ENCODE data around the gene ENPEP.

The ENPEP gene

GRCh38 chr4:110489901-110490508, 14.1 kb downstream of the ENPEP start:
- TF ChIP-seq JUND (IDR thresholded peaks at IDR 0.05; ENCODE audit: low read depth) = no peak
- DNase-seq (ENCODE audit: low read depth in 1 of 2, low spot score in 1 of 2) = no peak
- in situ Hi-C loops (cut with HindIII; ENCODE audit: low pct_unique_long_range_greater_than_20kb, low sequenced_read_pairs) = no loop called here

GRCh38 chr4:110492522-110492921, 16.6 kb downstream of the ENPEP start:
- in situ Hi-C loops (cut with HindIII; ENCODE audit: low pct_unique_long_range_greater_than_20kb, low sequenced_read_pairs) = no loop called here
- no peak for TF ChIP-seq JUND (IDR thresholded peaks at IDR 0.05; ENCODE audit: low read depth)
- DNase-seq (ENCODE audit: low read depth in 1 of 2, low spot score in 1 of 2) = no peak

DNA sequence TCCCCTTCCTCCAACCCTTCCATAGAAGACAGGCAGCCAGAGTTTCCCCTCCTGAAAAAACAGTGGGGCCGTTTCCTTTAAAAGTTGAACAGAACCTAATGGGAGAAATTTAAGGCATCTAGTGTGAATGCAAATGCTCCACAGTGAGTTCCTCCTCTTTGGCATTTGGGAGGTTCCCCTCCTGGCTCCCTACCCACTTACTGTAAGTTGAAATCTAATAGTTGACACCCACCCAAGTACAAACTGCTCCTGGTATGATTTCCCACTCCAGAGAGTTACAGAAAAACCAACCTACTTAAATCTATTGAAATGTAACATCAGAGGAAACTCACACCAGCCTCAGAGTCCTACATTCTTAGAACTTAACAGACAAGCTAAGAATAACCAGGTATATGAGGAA, 17.6 kb downstream of the ENPEP start:
- no peak for TF ChIP-seq JUND (IDR thresholded peaks at IDR 0.05; ENCODE audit: low read depth)
- in situ Hi-C loops (cut with HindIII; ENCODE audit: low pct_unique_long_range_greater_than_20kb, low sequenced_read_pairs) = no loop called here
- no peak for DNase-seq (ENCODE audit: low read depth in 1 of 2, low spot score in 1 of 2)

DNA sequence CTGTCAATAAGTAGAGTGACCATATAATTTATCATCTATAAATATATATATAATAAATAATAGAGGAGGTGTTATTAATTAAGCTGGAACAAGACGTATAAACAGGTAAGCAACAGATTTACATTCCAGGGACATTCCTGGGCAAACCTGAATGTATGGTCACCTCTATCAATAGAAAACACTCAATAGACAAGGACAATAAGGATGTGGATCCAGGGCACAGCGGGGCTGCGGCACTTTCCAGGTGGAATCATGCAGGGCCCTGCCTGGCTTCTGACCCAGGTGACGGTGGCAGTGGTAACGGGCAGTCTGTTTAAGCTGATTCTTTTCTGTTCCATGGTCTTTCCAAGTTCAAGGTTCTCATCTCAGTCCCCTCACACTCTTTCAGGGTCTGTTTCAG, 22.5 kb downstream of the ENPEP start:
- no peak for DNase-seq (ENCODE audit: low read depth in 1 of 2, low spot score in 1 of 2)
- in situ Hi-C loops (cut with HindIII; ENCODE audit: low pct_unique_long_range_greater_than_20kb, low sequenced_read_pairs) = no loop called here
- TF ChIP-seq JUND (IDR thresholded peaks at IDR 0.05; ENCODE audit: low read depth) = no peak

DNA sequence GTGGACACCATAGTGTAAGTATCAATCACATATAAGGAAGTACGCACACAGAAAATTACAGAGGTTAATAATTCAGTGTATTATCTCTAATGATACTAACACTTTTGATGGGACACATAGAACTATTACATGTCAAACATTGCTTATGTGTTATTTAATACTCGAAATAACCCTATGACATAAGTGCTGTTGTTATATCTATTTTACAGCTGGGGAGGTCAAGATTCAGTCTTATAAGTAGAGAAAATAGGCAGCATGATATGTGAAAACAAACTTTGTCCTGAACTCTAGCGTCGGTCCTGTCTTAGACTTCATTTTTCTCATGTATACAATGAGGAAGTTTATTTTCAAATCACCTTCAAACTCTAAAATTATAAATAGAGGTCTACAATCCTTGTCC, 23.2 kb downstream of the ENPEP start:
- DNase-seq (ENCODE audit: low read depth in 1 of 2, low spot score in 1 of 2) = no peak
- no peak for TF ChIP-seq JUND (IDR thresholded peaks at IDR 0.05; ENCODE audit: low read depth)
- in situ Hi-C loops (cut with HindIII; ENCODE audit: low pct_unique_long_range_greater_than_20kb, low sequenced_read_pairs) = no loop called here

DNA sequence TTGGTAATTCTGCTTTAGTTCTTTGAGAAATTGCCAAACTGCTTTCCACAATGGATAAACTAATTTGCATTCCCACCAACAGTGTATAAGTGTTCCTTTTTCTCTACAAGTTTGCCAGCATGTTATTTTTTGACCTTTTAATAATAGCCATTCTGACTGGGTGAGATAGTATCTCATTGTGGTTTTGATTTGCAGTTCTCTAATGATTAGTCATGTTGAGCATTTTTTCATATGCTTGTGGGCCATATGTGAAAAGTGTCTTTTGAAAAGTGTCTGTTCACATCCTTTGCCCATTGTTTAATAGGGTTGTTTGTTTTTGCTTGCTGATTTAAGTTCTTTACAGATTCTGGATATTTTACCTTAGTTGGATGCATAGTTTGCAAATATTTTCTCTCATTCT, 25.9 kb downstream of the ENPEP start:
- TF ChIP-seq JUND (IDR thresholded peaks at IDR 0.05; ENCODE audit: low read depth) = no peak
- in situ Hi-C loops (cut with HindIII; ENCODE audit: low pct_unique_long_range_greater_than_20kb, low sequenced_read_pairs) = no loop called here
- no peak for DNase-seq (ENCODE audit: low read depth in 1 of 2, low spot score in 1 of 2)

- in situ Hi-C loops (cut with HindIII; ENCODE audit: low pct_unique_long_range_greater_than_20kb, low sequenced_read_pairs) = no loop called here
- peak in 1 of 2 experiments; percentile 8 for DNase-seq (ENCODE audit: low read depth in 1 of 2, low spot score in 1 of 2)
- TF ChIP-seq JUND (IDR thresholded peaks at IDR 0.05; ENCODE audit: low read depth) = no peak
Observed at GRCh38 chr4:110503270-110504083, 27.5 kb downstream of the ENPEP start.

- TF ChIP-seq JUND (IDR thresholded peaks at IDR 0.05; ENCODE audit: low read depth) = no peak
- in situ Hi-C loops (cut with HindIII; ENCODE audit: low pct_unique_long_range_greater_than_20kb, low sequenced_read_pairs) = no loop called here
- no peak for DNase-seq (ENCODE audit: low read depth in 1 of 2, low spot score in 1 of 2)
Observed at GRCh38 chr4:110504084-110504435, 28.1 kb downstream of the ENPEP start.

DNA sequence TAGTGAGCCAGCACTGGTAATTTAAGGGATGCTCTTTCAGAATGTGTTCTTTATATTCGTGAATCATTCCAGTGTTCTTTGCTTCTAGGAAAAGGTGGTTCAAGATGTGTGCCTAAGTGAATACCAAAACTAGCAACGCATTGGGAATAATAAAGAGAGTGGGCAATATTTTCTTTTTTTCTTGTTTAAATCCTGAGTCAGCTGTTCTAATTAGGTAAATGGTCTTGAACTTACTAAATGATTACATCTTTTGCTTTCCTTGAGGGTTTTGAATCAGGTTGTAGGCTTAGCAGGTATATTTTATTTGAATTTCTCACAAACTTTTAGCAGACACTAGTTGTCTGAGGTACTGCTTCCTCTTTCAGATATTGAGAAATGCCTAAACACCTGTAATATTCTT, 29.5 kb downstream of the ENPEP start:
- no peak for TF ChIP-seq JUND (IDR thresholded peaks at IDR 0.05; ENCODE audit: low read depth)
- no peak for DNase-seq (ENCODE audit: low read depth in 1 of 2, low spot score in 1 of 2)
- in situ Hi-C loops (cut with HindIII; ENCODE audit: low pct_unique_long_range_greater_than_20kb, low sequenced_read_pairs) = no loop called here

DNA sequence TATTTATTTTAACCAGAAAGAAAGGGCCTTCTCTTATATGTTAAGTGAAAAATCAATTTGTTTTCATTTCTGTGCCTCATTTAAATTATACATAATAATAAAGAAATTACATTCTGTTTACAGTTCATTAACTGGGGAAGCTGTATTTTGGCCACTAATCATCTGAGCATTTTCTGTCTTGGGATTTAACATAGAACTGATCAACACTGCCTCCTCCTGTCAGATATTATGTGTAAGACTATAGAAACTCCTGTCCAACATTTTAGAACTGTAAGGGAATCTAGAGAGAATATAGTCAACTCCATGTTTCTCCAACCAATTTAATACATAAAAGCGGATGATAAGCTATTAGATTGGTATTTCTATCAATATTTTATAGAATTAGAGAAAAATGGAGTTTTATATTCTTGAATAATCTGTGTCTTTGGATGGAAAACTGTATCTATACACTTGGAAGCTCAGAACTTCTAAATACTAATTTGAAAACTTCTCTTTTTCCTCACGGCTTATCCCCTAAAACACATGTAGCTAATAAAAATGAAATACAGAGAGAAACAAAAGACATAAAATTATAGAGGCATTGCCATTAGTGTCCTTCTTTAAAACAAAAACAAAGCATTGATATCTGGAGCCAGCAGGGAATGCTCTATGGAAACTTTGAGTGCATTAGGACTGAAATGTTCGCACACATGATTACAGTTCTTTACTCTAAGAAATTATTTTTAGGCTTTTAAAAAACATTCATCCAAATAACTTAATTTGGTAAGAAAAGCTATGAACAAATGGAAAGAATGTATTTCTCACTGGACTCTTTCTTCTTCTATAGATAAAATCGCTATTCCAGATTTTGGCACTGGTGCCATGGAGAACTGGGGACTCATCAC, 33.1 kb downstream of the ENPEP start:
- peak in 1 of 2 experiments; percentile 50 for DNase-seq (ENCODE audit: low read depth in 1 of 2, low spot score in 1 of 2)
- in situ Hi-C loops (cut with HindIII; ENCODE audit: low pct_unique_long_range_greater_than_20kb, low sequenced_read_pairs) = no loop called here
- no peak for TF ChIP-seq JUND (IDR thresholded peaks at IDR 0.05; ENCODE audit: low read depth)

DNA sequence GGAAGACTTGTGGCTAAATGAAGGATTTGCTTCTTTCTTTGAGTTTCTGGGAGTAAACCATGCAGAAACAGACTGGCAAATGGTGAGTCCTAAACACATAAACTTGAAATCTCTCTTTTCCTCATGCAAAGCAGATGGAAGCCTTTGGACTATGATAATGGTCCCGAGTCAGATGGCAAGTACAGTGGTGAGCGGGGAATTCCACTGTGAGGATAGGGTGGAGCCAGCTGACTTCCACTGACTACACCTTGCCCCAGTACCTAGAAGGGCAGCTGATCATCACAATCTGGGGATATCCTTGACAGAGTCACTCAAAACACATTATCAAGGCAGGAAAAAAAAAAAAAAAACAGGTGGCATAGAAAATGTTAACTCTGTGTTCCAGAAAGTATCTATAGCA, 34.3 kb downstream of the ENPEP start:
- in situ Hi-C loops (cut with HindIII; ENCODE audit: low pct_unique_long_range_greater_than_20kb, low sequenced_read_pairs) = no loop called here
- TF ChIP-seq JUND (IDR thresholded peaks at IDR 0.05; ENCODE audit: low read depth) = no peak
- no peak for DNase-seq (ENCODE audit: low read depth in 1 of 2, low spot score in 1 of 2)

DNA sequence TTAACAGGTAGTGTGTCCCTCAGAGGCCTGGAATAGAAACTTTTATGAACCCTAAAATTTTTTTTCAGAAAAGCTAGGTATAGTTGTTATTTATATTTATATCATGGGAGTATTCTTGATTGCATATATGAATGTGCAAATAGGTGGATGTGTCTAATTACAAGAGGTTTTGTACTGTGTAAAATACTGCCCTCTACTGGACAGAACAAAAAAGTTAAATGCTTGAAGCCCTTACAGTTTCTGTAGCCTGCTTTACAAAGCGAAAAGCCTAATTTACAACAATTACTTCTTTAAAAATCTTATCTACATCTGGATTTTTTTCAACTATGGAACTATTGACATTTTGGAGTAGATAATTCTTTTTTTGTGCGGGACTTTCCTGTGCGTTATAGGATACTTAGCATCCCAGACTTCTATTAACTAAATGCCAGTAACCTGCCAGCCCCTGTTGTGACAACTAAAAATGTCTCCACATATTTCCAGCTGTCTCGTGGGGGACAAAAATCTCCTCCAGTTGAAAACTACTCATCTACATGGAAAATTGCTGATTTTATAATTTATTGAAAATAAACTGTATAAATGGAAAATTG, 35.1 kb downstream of the ENPEP start:
- DNase-seq (ENCODE audit: low read depth in 1 of 2, low spot score in 1 of 2) = peak; percentile 12 to 67
- in situ Hi-C loops (cut with HindIII; ENCODE audit: low pct_unique_long_range_greater_than_20kb, low sequenced_read_pairs) = no loop called here
- no peak for TF ChIP-seq JUND (IDR thresholded peaks at IDR 0.05; ENCODE audit: low read depth)

Measured in T47D (cell line).